ENCODE data around the gene TMEM132D. TPM values are rescaled to one million over a fixed set of nuclear protein-coding genes. Genes with fewer than 3 reads are reported as not detected.
"Not testable (repeated sequence)": the region's sequence is repeated elsewhere in the genome, so short reads cannot be mapped to it uniquely, and the experiment has no call there.

The TMEM132D gene
- total RNA-seq, 2 donors from 2014 or later: not detected

DNA sequence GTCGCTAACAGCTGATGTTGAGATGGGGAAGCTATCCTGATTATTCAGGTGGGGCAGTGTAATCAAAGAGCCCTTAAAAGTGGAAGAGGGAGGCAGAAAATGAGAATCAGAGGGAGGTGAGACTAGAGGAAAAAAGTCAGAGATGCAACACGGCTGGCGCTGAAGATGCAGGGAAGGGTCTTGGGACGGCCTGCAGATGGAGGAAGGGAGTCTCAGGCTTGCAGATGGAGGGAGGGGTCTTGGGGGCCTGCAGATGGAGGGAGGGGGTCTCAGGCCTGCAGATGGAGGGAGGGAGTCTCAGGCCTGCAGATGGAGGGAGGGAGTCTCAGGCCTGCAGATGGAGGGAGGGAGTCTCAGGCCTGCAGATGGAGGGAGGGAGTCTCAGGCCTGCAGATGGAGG lies 713.9 kb downstream of the TMEM132D start:
- intact Hi-C loops (cut with DNase I); DNase-seq (ENCODE audit: low spot score): not testable (repeated sequence)

DNA sequence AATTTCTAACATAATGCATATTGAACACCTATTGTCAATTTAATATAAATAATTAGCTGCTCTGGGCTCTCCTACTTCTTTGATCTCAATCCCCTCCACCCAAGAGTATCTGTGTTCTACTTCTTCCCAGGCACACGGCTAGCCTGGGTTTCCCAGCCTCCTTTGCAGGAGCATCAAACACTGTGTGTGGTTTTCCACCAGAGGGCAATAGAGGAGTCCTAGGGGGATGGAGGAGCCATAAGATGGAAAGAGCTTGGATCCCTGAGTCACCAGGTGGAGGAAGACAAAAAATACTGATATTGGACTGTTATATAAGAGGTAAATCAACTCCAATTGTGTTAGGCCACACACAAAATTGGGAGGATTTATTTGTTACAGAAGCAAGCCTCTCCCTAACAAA lies 716.9 kb downstream of the TMEM132D start:
- DNase-seq (ENCODE audit: low spot score): no peak
- intact Hi-C loops (cut with DNase I): no loop called here

DNA sequence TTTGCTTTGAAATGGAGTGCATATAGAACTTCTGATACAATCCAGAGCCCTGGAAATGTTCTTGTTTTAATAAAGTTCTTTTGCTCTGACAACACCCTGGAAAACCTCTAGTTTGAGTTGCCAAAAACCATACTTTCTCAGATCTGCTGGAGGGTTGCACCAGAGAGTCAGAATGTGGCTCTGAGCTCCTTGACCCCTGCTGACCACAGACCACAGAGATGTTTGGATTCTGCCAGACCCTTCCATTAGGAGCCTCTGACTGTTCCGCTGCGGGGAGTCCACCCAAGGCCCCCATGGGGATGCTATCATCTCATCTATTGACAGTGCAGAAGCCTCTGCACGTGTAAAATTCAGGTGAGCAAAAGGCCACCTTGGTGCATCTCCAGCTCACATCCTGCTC lies 718.0 kb downstream of the TMEM132D start:
- no peak for DNase-seq (ENCODE audit: low spot score)
- intact Hi-C loops (cut with DNase I): no loop called here

DNA sequence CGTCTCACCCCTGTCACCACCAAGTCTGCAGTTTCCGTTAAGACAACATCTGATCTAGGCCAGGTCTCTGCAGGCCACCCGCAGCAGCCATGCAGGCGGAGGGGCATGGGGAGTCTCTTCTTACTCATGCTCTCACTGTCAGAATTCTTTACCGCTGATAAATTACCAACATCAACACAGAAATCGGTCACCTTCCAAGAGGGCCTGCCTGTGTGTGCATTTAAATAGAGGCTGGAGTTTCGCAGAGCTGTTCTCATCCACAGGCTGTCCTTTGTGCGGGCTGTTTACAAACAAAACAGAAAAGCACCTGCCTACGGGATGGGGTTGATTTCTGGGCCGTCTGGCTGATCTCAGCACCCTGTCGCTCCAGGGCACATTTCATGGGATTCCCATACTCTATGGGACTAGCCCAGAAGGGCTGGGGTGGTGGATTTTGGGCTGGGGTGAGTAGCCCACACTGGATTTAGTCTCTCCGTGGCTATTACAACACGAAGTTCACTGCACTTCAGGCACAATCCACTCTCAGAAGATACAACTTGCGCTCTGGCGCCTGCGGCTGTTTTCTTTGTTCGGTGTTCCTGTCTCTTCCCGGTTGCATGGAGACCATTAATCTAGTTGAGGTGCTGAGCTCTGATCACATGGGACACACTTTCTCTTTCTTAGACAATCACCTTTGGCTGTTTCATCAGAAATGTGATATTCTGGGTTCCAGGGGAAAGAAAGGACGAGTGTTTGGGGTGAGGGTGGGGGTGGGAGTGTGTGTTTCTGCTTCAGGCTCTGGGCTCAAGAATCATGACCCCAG lies 719.5 kb downstream of the TMEM132D start:
- no peak for DNase-seq (ENCODE audit: low spot score)
- intact Hi-C loops (cut with DNase I): no loop called here

DNA sequence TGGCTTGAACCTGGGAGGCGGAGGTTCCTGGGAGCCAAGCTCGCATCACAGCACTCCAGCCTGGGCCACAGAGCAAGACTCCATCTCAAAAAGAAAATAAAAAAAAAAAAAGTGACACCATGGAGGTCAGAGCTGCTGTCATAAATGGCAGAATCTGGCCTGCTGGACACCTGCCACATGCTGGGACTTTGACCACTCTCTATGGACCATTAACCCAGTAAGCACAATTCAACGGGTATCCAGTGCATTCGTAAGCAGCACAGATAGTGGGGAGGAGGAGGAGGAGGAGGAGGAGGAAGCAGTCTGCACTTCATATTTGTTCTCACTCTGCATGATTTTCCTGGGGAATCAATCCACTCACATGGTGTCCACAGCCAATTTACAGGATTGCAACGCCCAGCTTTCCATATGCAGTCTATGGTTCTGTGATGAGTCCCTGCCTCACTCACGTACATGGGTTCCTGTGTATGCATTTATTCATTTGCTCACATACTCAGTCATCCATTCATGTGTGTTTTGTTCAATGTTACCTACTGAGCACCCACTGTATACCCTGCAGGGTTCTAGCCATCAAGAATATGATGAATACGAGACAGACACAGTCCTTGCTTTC lies 723.8 kb downstream of the TMEM132D start:
- no peak for DNase-seq (ENCODE audit: low spot score)
- intact Hi-C loops (cut with DNase I): no loop called here

DNA sequence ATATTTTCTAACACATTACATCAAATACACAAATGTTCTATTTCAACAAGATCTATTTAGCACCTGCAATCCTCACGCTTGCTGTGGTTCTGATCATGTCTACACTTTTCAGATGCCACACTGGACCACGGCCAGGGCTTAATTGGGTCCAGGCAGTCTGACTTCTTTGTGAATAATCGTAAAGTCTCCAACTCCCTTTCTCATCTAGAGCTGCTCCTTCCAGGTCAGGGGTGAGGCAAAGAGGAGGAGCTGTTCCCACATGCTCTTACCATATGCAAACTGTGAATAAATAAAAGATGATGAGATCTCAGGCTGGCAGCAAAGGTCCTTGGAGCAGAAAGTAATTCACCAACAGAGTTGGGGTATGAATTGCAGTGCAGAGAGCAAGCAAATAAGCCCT lies 733.9 kb downstream of the TMEM132D start:
- intact Hi-C loops (cut with DNase I): no loop called here
- DNase-seq (ENCODE audit: low spot score): no peak

DNA sequence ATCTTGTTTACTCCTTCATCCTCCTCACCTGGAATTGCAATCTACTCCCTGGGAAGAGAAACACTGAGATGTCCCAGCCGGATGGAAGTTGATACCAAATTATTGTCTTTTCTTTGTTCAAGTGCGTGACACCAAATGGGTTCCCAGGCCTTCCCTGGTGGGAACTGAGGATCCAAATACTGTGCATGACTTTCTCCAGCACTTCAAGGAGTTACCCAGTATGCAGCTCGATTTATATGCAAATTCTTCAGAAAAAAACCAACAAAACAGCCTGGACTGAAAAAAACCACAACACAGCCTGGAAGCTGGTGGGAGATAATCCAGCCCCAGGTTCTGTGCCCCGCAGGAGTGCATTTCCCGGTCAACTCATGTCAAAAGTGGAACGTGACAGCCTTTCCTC lies 740.0 kb downstream of the TMEM132D start:
- DNase-seq (ENCODE audit: low spot score): no peak
- intact Hi-C loops (cut with DNase I): no loop called here

DNA sequence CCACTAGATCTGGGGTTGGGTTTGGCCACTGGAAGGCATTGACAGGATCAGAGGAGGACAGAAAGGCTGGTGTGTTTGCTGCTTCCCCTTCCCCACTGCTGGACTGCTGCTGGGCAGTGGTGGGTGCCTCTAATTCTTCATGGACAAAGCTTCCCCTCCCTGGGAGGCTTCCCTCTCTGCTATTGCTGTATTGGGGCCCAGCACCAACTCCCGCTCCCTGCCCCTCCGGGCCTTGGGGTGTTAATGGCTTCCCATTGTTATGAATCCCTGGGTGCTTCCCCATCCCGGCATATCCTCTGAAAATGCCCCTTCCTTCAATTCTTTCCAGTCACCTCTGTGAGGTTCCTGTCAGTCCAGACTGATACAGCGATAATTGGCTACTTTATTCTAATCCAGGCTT lies 740.4 kb downstream of the TMEM132D start:
- intact Hi-C loops (cut with DNase I): no loop called here
- DNase-seq (ENCODE audit: low spot score): no peak

DNA sequence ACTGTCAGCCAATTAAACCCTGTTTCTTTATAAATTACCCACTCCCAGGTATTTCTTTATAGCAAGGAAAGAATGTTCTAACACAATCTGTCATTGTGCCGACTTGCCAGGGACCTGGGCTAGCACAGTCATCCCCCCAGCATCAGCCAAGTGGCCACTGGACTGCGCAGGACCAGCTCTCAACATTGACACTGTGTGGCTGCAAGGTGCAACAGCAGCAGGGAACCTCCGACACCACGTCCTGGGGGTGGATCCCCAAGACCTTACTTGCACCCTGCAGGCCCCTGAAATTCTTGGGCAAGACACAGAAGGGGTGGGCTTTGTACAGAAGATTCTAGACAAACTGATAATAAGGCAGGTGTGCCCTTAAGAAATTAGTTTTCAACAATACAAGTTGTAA lies 741.0 kb downstream of the TMEM132D start:
- intact Hi-C loops (cut with DNase I): no loop called here
- no peak for DNase-seq (ENCODE audit: low spot score)

DNA sequence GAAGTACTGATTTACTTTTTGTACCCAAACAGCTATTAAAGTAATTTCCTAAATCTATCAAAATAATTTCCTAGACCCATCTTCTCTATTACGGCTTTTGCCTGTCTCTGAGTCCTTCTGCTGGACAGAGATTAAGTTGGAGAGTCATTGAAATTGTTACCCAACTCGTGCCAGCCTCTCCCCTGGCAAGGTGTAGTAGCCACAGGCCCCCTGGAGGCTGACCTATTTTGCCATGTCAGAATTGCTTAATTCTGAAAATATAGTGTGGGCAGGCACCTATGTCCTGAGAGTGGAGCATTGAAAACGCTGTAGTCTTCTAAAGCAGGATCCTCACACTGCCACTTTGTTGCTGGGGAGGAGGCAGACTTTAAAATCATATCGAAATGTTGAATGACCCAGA lies 742.3 kb downstream of the TMEM132D start:
- intact Hi-C loops (cut with DNase I): no loop called here
- DNase-seq (ENCODE audit: low spot score): no peak

DNA sequence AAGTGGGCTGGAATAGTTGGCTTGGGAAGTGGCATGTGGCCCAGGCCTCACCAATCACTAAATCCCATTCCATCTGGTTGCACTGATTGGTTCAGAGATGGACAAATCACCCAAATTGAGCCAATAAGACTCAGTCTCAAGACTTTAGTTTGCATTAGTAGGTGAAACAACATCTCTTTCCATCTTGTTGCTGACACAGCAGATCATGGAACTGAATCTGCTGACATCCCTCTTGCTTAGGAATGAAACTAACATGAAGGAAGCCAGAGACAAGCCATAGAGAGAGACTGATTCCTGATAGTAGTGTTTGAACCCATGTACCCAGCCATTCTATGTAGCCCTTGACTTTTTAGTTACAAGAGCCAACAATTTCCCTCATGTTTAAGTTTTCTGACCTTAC lies 743.5 kb downstream of the TMEM132D start:
- intact Hi-C loops (cut with DNase I): no loop called here
- no peak for DNase-seq (ENCODE audit: low spot score)

DNA sequence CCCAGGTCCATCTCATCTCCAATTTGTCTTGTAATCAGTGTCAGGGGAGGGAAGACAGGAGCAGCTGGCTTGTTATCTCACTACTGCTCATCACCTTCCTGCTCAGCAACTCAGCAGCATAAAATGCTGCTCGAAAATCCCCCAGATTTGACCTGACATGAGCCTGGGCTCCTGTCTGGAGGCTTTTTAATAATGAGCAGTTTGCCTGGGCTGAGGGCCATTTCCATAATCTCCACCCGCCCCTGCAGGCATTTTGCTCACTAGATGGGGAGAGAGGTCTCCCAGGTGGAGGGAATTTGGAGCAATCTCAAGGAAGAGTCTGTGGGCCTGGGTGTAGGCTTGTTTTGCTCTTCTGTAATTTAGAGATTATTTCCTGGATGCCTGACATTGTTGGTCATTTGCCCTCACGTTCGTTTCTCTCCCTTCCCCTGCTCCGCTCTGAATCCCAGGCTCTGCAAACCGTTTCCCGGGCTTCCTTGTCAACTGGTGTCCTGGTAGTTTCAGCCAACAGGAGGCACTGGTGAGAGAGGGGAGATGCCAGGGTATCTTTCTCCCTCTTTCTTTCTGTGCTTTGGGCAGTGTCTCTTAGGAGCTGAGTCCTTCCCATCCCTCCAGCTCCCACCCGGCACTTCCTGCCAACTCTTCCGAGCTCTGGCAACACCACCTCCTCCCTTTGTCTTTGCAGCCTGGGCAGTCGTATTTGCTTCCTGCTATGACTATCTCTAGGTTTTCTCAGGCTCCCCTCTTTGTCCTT lies 751.3 kb downstream of the TMEM132D start:
- intact Hi-C loops (cut with DNase I): no loop called here
- DNase-seq (ENCODE audit: low spot score): no peak

DNA sequence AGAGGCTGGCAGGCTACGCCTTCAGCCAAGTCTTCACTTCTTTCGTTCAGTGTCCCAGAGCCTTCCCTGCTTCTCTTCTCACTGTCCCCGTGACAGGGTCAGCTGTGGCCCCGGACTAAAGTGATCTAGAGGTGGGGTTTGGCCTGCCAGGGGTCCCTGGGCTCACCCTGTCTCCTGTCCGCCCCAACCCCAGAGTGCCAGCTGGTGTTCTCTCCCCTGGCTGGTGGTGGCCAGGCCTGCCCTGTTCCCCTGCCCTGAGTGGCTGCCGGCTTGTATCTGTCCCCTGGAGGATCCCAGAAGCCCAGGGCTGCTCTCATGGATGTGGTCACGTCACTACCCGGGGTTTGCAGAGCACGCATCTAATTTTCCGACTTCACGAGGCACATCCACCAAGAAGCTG lies 753.1 kb downstream of the TMEM132D start:
- intact Hi-C loops (cut with DNase I): no loop called here
- DNase-seq (ENCODE audit: low spot score): no peak

DNA sequence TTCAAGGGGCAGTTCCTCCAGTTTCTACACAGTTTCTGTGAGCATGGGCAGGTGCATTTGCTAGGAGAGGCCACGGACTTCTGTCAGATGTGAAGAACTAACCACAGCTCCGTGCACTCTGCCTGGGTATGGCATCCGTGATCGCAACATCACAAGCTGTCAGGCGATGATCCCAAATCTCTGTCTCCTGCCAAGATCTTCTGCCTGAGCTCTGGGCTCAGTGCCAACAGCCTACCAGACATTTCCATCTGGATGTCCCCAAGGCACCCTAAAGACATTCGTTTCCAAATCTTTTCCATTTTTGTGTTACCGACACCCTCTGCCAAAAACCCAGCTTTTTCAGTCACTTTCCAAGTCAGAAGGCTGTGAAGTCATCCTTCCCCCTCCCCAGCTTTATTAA lies 758.4 kb downstream of the TMEM132D start:
- intact Hi-C loops (cut with DNase I): no loop called here
- DNase-seq (ENCODE audit: low spot score): no peak

DNA sequence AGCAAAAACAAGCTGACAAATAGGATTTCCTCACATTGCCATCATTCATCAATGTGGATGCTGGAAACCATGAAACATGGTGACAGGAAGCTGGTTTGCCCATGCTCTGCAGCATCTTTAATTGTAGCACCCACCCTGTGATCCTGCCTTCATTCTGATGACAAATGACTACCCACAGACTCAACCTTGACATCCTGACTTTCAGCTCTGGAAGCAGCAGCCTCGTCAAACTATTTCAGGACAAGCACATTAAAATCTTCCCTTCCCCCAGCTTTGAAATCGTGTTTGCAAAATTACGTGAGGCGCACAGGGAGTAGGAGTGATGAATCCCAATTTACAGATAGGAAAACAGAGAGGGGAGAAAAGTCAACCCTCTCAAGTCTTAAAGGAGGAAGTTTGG lies 765.0 kb downstream of the TMEM132D start:
- intact Hi-C loops (cut with DNase I): no loop called here
- no peak for DNase-seq (ENCODE audit: low spot score)

DNA sequence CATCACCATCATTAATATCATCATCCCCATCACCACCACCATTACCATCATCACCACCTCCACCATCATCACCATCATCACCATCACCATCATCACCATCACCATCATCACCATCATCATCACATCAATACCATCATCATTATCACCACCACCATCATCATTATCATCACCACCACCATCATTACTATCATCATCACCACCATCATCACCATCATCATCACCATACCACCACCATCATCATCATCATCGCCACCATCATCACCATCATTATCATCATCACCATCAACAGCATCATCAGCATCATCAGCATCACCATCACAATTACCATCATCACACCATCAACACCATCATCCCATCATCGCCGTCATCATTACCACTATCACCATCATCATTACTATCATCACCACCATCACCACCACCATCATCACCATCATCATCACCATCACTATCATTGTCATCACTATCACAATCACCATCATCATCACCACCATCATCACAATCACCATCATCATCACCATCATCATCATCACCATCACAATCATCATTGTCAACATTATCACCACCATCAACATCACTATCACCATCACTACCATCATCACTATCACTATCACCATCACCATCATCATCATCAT lies 767.0 kb downstream of the TMEM132D start:
- DNase-seq (ENCODE audit: low spot score): no peak
- intact Hi-C loops (cut with DNase I): no loop called here

DNA sequence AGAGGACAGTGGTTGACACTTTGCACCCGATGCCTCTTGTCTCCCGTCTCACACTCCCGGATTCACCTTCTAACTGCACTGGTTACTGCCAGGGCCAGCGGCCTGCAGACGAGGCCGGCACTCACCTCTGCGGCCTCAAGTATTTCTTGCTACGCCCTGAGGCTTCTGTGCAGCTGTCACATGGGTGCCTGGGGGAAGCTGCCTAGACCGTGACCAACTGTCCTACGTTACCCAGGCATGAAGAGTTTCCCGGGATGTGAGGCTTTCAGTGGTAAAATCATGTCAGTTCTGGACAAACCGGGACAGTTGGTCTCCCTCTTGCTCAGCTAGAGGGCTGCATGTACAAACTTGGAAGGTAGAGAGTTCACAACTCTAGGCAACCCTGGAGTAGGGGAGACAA lies 776.1 kb downstream of the TMEM132D start:
- no peak for DNase-seq (ENCODE audit: low spot score)
- intact Hi-C loops (cut with DNase I): no loop called here

DNA sequence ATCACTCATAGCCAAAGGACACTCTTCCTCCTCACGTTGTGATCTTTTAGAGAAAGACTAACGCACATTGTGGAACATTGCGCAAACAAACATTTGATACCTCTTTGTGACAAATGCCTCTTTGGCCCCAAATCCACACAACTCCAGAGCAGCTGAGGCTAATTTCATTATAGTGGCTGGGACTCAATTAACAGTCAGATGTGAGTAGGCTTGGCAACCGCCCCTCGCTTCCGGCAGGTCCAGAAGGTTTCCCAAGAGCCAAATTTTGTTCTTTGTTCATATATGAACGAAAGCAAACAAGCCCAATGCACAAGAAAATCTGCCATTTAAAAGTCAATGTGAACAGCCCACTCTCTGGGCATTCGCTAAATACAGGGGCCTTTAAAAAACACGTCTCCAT lies 776.6 kb downstream of the TMEM132D start:
- intact Hi-C loops (cut with DNase I): no loop called here
- no peak for DNase-seq (ENCODE audit: low spot score)

DNA sequence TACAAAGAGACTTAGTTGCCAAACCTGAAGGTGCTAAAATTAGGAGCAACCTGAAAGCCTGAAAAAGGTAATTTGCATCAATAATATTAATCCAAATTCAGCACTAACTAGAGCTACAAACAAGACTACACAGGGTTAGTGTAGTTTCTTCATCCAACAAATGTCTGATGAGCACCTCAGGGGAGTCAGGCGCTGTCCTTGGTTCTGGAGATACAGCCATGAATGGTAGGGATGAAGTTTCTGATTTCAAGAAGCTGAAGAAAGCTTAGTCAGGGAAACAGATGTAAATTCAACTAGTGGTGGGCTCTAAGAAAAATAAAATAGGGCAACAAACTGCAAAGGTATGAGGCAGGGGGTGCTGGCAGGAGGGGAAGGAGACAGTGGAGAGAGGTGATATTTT lies 784.3 kb downstream of the TMEM132D start:
- DNase-seq (ENCODE audit: low spot score): no peak
- intact Hi-C loops (cut with DNase I): no loop called here

DNA sequence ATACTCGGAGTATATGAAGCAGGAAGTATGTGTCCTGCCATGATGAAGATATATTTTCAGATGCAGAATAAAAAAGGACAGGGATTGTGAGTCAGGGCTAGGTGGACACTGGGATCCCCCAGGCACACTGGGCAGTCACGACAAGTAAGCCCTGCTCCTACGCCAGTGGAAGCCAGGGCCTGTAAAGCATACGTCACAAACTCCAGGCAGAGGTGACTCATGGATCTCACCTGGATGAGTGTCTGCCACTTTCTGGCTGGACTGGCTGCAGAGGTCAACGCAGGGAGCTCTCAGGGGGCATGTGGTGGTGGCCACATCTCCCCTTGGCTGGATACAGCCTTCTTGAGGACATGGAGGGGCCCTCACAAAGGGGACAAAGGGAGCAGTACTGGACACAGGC lies 788.3 kb downstream of the TMEM132D start:
- intact Hi-C loops (cut with DNase I): no loop called here
- DNase-seq (ENCODE audit: low spot score): no peak
